H9 (cell line): ENCODE data around the gene VARS1. TPM values are rescaled to one million over a fixed set of nuclear protein-coding genes. Genes with fewer than 3 reads are reported as not detected.

Experiments used
- DNase-seq: peaks from one replicate; pipeline ENCODE4 v3.0.0-alpha.2; 2017
- H2AFZ ChIP-seq: one replicate; pipeline ENCODE4 v1.6.1; 2013; ENCODE audit warnings: mild to moderate bottlenecking, low read length, control low read depth, moderate library complexity
- H2AK5ac ChIP-seq: 2 replicates; pipeline ENCODE4 v1.6.1; 2013; ENCODE audit warnings: low read length, control low read depth, mixed read lengths; ENCODE audit not compliant: insufficient read length
- H2BK120ac ChIP-seq: one replicate; pipeline ENCODE4 v1.6.1; 2013; ENCODE audit warnings: low read depth, mild to moderate bottlenecking, low read length, control low read depth, inconsistent platforms; ENCODE audit not compliant: poor library complexity, severe bottlenecking
- H2BK12ac ChIP-seq: 2 replicates; pipeline ENCODE4 v1.6.1; 2013; ENCODE audit warnings: low read length, control low read depth, mixed read lengths, low read depth; ENCODE audit not compliant: insufficient read length
- H2BK15ac ChIP-seq: 2 replicates; pipeline ENCODE4 v1.6.1; 2013; ENCODE audit warnings: low read depth, low read length, control low read depth
- H2BK20ac ChIP-seq: one replicate; pipeline ENCODE4 v1.6.1; 2013; ENCODE audit warnings: low read depth, mild to moderate bottlenecking, low read length, control low read depth, inconsistent platforms; ENCODE audit not compliant: poor library complexity, severe bottlenecking
- H2BK5ac ChIP-seq: 2 replicates; pipeline ENCODE4 v1.6.1; 2013; ENCODE audit warnings: low read length, control low read depth, mixed read lengths; ENCODE audit not compliant: insufficient read length
- H3K14ac ChIP-seq: 2 replicates; pipeline ENCODE4 v1.6.1; 2013; ENCODE audit warnings: low read length, control low read depth; ENCODE audit not compliant: insufficient read depth
- H3K18ac ChIP-seq: 2 replicates; pipeline ENCODE4 v1.6.1; 2013; ENCODE audit warnings: low read depth, mild to moderate bottlenecking, mixed read lengths, low read length, control low read depth; ENCODE audit not compliant: insufficient read length
- H3K23ac ChIP-seq: 2 replicates; pipeline ENCODE4 v1.6.1; 2013; ENCODE audit warnings: low read length, control low read depth, mixed read lengths, low read depth; ENCODE audit not compliant: insufficient read length
- H3K23me2 ChIP-seq: 2 replicates; pipeline ENCODE4 v1.6.1; 2013; ENCODE audit warnings: low read depth, mild to moderate bottlenecking, mixed read lengths, low read length, control low read depth; ENCODE audit not compliant: insufficient read length, poor library complexity, severe bottlenecking
- H3K27ac ChIP-seq: 2 replicates; pipeline ENCODE4 v1.5.1; 2013; ENCODE audit warnings: low read length, control low read depth, mixed read lengths, low read depth; ENCODE audit not compliant: insufficient read length
- H3K27me3 ChIP-seq: 2 replicates; pipeline ENCODE4 v1.6.1; 2013; ENCODE audit warnings: low read length, control low read depth, inconsistent platforms; ENCODE audit not compliant: insufficient read depth
- H3K4ac ChIP-seq: 2 replicates; pipeline ENCODE4 v1.6.1; 2013; ENCODE audit warnings: low read depth, mild to moderate bottlenecking, control low read depth, inconsistent platforms, low read length, moderate library complexity
- H3K4me1 ChIP-seq: 2 replicates; pipeline ENCODE4 v1.6.1; 2013; ENCODE audit warnings: low read length, control low read depth, inconsistent platforms; ENCODE audit not compliant: insufficient read depth
- H3K4me2 ChIP-seq: 2 replicates; pipeline ENCODE4 v1.6.1; 2013; ENCODE audit warnings: low read length, control low read depth, mixed read lengths; ENCODE audit not compliant: insufficient read length, insufficient read depth
- H3K56ac ChIP-seq: 2 replicates; pipeline ENCODE4 v1.6.1; 2013; ENCODE audit warnings: low read depth, mild to moderate bottlenecking, mixed read lengths, low read length, control low read depth; ENCODE audit not compliant: insufficient read length
- H3K79me1 ChIP-seq: 2 replicates; pipeline ENCODE4 v1.6.1; 2013; ENCODE audit warnings: low read depth, mild to moderate bottlenecking, moderate library complexity, low read length, control low read depth, inconsistent platforms; ENCODE audit not compliant: insufficient read depth, poor library complexity, severe bottlenecking
- H3K79me2 ChIP-seq: 2 replicates; pipeline ENCODE4 v1.6.1; 2013; ENCODE audit warnings: low read length, control low read depth, inconsistent platforms; ENCODE audit not compliant: insufficient read depth
- H3K9ac ChIP-seq: 2 replicates; pipeline ENCODE4 v1.6.1; 2013; ENCODE audit warnings: low read length, control low read depth, mixed read lengths; ENCODE audit not compliant: insufficient read length; ENCODE audit errors: extremely low read depth
- H3K9me3 ChIP-seq: one replicate; pipeline ENCODE4 v1.6.1; 2013; ENCODE audit warnings: low read depth, low read length, inconsistent platforms; ENCODE audit not compliant: control insufficient read depth
- H3T11ph ChIP-seq: one replicate; pipeline ENCODE4 v1.6.1; 2013; ENCODE audit warnings: mild to moderate bottlenecking, low read length, control low read depth, inconsistent platforms
- H4K20me1 ChIP-seq: one replicate; pipeline ENCODE4 v1.6.1; 2013; ENCODE audit not compliant: control insufficient read depth, insufficient read length, insufficient read depth
- H4K5ac ChIP-seq: 2 replicates; pipeline ENCODE4 v1.6.1; 2013; ENCODE audit warnings: low read depth, mild to moderate bottlenecking, mixed read lengths, low read length, control low read depth; ENCODE audit not compliant: insufficient read length
- H4K8ac ChIP-seq: replicated peaks from 2 replicates; pipeline ENCODE4 v1.6.1; 2013; ENCODE audit warnings: low read length, control low read depth, mixed read lengths, low read depth; ENCODE audit not compliant: insufficient read length
- H4K91ac ChIP-seq: 2 replicates; pipeline ENCODE4 v1.6.1; 2013; ENCODE audit warnings: low read depth, mild to moderate bottlenecking, moderate library complexity, mixed read lengths, low read length, control low read depth; ENCODE audit not compliant: insufficient read length
- H3K27ac Mint-ChIP-seq, 3 experiments: 2 replicates in 2 of 3; 3 replicates in 1 of 3; pipeline ENCODE4 v1.8.0; 2020 to 2021; ENCODE audit warnings: mixed read lengths in 3 of 3, mild to moderate bottlenecking in 1 of 3, moderate library complexity in 1 of 3
- H3K27me3 Mint-ChIP-seq: 2 replicates; pipeline ENCODE4 v1.8.0; 2021; ENCODE audit warnings: low read depth, mild to moderate bottlenecking, moderate library complexity, mixed read lengths
- H3K36me3 Mint-ChIP-seq, 3 experiments: 2 replicates in 2 of 3; 3 replicates in 1 of 3; pipeline ENCODE4 v1.8.0; 2020 to 2021; ENCODE audit warnings: low read depth in 3 of 3, mixed read lengths in 3 of 3; ENCODE audit not compliant: insufficient read depth in 1 of 3
- H3K4me1 Mint-ChIP-seq, 2 experiments: 2 replicates each; pipeline ENCODE4 v1.8.0; 2020; ENCODE audit warnings: mixed read lengths in 2 of 2
- H3K4me3 Mint-ChIP-seq, 2 experiments: 2 replicates in 1 of 2; 3 replicates in 1 of 2; pipeline ENCODE4 v1.8.0; 2020 to 2021; ENCODE audit warnings: mild to moderate bottlenecking in 2 of 2, mixed read lengths in 2 of 2, moderate library complexity in 1 of 2
- H3K9me3 Mint-ChIP-seq, 2 experiments: 2 replicates in 1 of 2; 3 replicates in 1 of 2; pipeline ENCODE4 v1.8.0; 2020; ENCODE audit warnings: mild to moderate bottlenecking in 2 of 2, mixed read lengths in 2 of 2, moderate library complexity in 1 of 2
- CTCF ChIP-seq: fragments of 200-600 bp; sonication (generic); conservative IDR thresholded peaks from 3 replicates; pipeline ENCODE4 v1.8.0; 2021; ENCODE audit warnings: antibody characterized with exemption, mild to moderate bottlenecking
- WGBS: extraction: QIAGEN DNeasy Blood & Tissue Kit; methylation state at CpG from one replicate; pipeline ENCODE4 v1.1.7; 2013; ENCODE audit warnings: missing lambda C conversion rate, low lambda C conversion rate, mixed read lengths; ENCODE audit not compliant: insufficient read length; ENCODE audit errors: extremely low coverage; 5-methylcytosine and 5-hydroxymethylcytosine counted together
- total RNA-seq: library from RNA; stranded (reverse); gene quantifications from 2 replicates; pipeline ENCODE4 v1.2.1, GENCODE V29; 2021

Gene VARS1
- total RNA-seq, 1 experiment from 2014 or later, result 154 TPM

- no peak overlapping the region for H2AK5ac ChIP-seq
Observed at GRCh38 chr6:31781244-31782125, 14.1 kb downstream of the VARS1 start.

More at GRCh38 chr6:31781244-31782125, 14.1 kb downstream of the VARS1 start:
- H4K91ac ChIP-seq, result no peak overlapping the region
- no peak overlapping the region for H3K4ac ChIP-seq
- H3K27me3 Mint-ChIP-seq, result no peaks in the 10 kb centered on the region
- no peaks in the 10 kb centered on the region for H3K23me2 ChIP-seq
- no peaks in the 10 kb centered on the region for H3K27me3 ChIP-seq
- no peak overlapping the region for H3K9ac ChIP-seq
- H3K9me3 Mint-ChIP-seq, result no peaks in the 10 kb centered on the region
- no CpG with 5 or more reads among the region's 23 CpGs for WGBS
- H4K8ac ChIP-seq, result no peak overlapping the region
- peaks cover 1 to 5% of the 10 kb centered on the region in 2 experiments; a peak in 1 of 4 replicates for H3K4me1 Mint-ChIP-seq
- no peak overlapping the region for H3K27ac Mint-ChIP-seq
- no peak overlapping the region for H3K23ac ChIP-seq
- H4K20me1 ChIP-seq, result no peaks in the 10 kb centered on the region
- H4K5ac ChIP-seq, result no peak overlapping the region
- H3T11ph ChIP-seq, result no peak overlapping the region
- H2BK120ac ChIP-seq, result no peak overlapping the region
- H2BK12ac ChIP-seq, result no peak overlapping the region
- no peak for DNase-seq
- H3K27ac ChIP-seq, result no peak overlapping the region
- H2BK20ac ChIP-seq, result no peak overlapping the region
- TF ChIP-seq CTCF, result no peak
- H2BK15ac ChIP-seq, result no peak overlapping the region
- no peak overlapping the region for H2AFZ ChIP-seq
- no peak overlapping the region for H3K18ac ChIP-seq
- H3K4me2 ChIP-seq, result no peak overlapping the region
- no peak overlapping the region for H3K56ac ChIP-seq
- no peak overlapping the region for H3K4me3 Mint-ChIP-seq
- no peak overlapping the region for H2BK5ac ChIP-seq
- no peaks in the 10 kb centered on the region for H3K79me2 ChIP-seq
- peaks cover 46 to 81% (median 63%) of the 10 kb centered on the region in 3 experiments for H3K36me3 Mint-ChIP-seq
- H3K4me1 ChIP-seq, result no peaks in the 10 kb centered on the region
- no peak overlapping the region for H3K14ac ChIP-seq
- H3K9me3 ChIP-seq, result no peaks in the 10 kb centered on the region
- no peaks in the 10 kb centered on the region for H3K79me1 ChIP-seq
